ENCODE data around the gene MRC2. TPM values are rescaled to one million over a fixed set of nuclear protein-coding genes. Genes with fewer than 3 reads are reported as not detected.

MRC2 gene
- polyA plus RNA-seq, 3 donors, result 0.04 TPM; not detected in 2

- H4K20me1 ChIP-seq (ENCODE audit: insufficient read depth, low read length), result no peaks in the 10 kb centered on the region
- DNase-seq, result no peak
- no peak overlapping the region for H3K4me2 ChIP-seq (replicated peaks; ENCODE audit: extremely low read depth, low read length, poor library complexity, severe bottlenecking)
- no peak overlapping the region for H2AFZ ChIP-seq (ENCODE audit: insufficient read depth, low read depth, low read length, poor library complexity, severe bottlenecking)
- peaks cover 28% of the 10 kb centered on the region for H3K4me1 Mint-ChIP-seq
- H3K4me3 ChIP-seq (replicated peaks in 1 of 3; ENCODE audit: low read depth in 2 of 3, low read length in 3 of 3), result no peak overlapping the region
- TF ChIP-seq, protein P1, sequence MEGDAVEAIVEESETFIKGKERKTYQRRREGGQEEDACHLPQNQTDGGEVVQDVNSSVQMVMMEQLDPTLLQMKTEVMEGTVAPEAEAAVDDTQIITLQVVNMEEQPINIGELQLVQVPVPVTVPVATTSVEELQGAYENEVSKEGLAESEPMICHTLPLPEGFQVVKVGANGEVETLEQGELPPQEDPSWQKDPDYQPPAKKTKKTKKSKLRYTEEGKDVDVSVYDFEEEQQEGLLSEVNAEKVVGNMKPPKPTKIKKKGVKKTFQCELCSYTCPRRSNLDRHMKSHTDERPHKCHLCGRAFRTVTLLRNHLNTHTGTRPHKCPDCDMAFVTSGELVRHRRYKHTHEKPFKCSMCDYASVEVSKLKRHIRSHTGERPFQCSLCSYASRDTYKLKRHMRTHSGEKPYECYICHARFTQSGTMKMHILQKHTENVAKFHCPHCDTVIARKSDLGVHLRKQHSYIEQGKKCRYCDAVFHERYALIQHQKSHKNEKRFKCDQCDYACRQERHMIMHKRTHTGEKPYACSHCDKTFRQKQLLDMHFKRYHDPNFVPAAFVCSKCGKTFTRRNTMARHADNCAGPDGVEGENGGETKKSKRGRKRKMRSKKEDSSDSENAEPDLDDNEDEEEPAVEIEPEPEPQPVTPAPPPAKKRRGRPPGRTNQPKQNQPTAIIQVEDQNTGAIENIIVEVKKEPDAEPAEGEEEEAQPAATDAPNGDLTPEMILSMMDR (IDR thresholded peaks at IDR 0.05), result no peak
- H3K27ac ChIP-seq (ENCODE audit: low read depth in 1 of 2, low read length in 2 of 2), result no peak overlapping the region
- H3K27me3 ChIP-seq (ENCODE audit: control insufficient read depth in 2 of 2, insufficient read depth in 2 of 2, low read length in 2 of 2), result peaks cover 3 to 31% of the 10 kb centered on the region in 2 donors
- H3K9me3 Mint-ChIP-seq, result peaks cover 0 to 5% (median 2%) of the 10 kb centered on the region in 7 donors
- H3K27ac Mint-ChIP-seq, result no peak overlapping the region
- H3K4me1 ChIP-seq (ENCODE audit: control insufficient read depth in 1 of 2, insufficient read depth in 2 of 2, low read length in 2 of 2), result peaks cover 25 to 31% of the 10 kb centered on the region in 2 donors
- H3K9me3 ChIP-seq (replicated peaks in 1 of 2; ENCODE audit: control insufficient read depth in 1 of 2, insufficient read depth in 1 of 2, low read length in 2 of 2), result no peaks in the 10 kb centered on the region
- WGBS (ENCODE audit: insufficient coverage), result 95% methylated on average over 4 of the region's 4 CpGs
- peaks cover 7 to 8% of the 10 kb centered on the region in 2 donors for H3K36me3 Mint-ChIP-seq
- no peaks in the 10 kb centered on the region for H3K79me2 ChIP-seq (ENCODE audit: insufficient read depth, low read length)
- H3K27me3 Mint-ChIP-seq (ENCODE audit: low read depth in 3 of 3), result peaks cover 28 to 41% (median 39%) of the 10 kb centered on the region in 3 donors
- intact Hi-C loops (cut with micrococcal nuclease), result no loop called here
- no peak overlapping the region for H3K9ac ChIP-seq (ENCODE audit: insufficient read depth, low read length, poor library complexity, severe bottlenecking)
- H3K36me3 ChIP-seq (replicated peaks in 1 of 2; ENCODE audit: control insufficient read depth in 1 of 2, insufficient read depth in 2 of 2, low read length in 2 of 2), result no peaks in the 10 kb centered on the region
- no peak overlapping the region for H3K4me3 Mint-ChIP-seq
Observed at GRCh38 chr17:62625870-62626200, 1.6 kb upstream of the MRC2 start.

DNA sequence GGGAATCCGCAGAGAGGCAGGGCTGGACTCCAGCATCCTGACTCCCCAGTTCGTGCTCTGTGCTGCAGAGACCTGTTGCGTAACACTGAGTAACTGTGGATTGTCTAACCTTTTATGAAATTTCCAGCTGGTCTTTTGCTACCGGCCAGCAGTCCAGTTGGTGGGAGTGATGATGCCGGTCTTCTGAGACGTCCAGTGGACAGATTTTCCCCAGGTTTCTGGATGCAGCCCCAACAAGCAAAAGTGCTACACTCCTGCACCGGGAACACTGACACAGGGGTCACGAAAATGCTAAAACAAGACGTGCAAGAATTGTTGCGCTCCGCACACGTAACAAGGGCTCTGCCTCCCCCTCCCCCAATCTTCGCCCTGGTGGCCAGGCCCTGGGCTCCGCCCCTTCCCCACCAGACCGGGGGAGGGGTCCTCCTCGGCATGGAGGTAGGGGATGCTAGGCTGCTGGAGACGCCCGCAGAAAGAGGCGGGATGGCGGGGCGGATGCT lies 701 bp upstream of the MRC2 start:
- DNase-seq, result peak in 2 of 3 donors; percentile 14 to 39
- Histone ChIP-seq H3K4me3 (replicated peaks in 1 of 3; ENCODE audit: low read depth in 2 of 3, low read length in 3 of 3) (peak overlapping the region; percentile 1 to 70 (median 13)), H3K9me3 (replicated peaks in 1 of 2; ENCODE audit: control insufficient read depth in 1 of 2, insufficient read depth in 1 of 2, low read length in 2 of 2) (no peaks in the 10 kb centered on the region), H3K4me1 (ENCODE audit: control insufficient read depth in 1 of 2, insufficient read depth in 2 of 2, low read length in 2 of 2) (peaks cover 25 to 31% of the 10 kb centered on the region in 2 donors), H3K27ac (ENCODE audit: low read depth in 1 of 2, low read length in 2 of 2) (no peak overlapping the region), H2AFZ (ENCODE audit: insufficient read depth, low read depth, low read length, poor library complexity, severe bottlenecking) (peak overlapping the region; percentile 29), H3K9ac (ENCODE audit: insufficient read depth, low read length, poor library complexity, severe bottlenecking) (peak overlapping the region; percentile 32), H4K20me1 (ENCODE audit: insufficient read depth, low read length) (no peaks in the 10 kb centered on the region), H3K4me2 (replicated peaks; ENCODE audit: extremely low read depth, low read length, poor library complexity, severe bottlenecking) (peak overlapping the region; percentile 88), H3K79me2 (ENCODE audit: insufficient read depth, low read length) (no peaks in the 10 kb centered on the region), H3K36me3 (replicated peaks in 1 of 2; ENCODE audit: control insufficient read depth in 1 of 2, insufficient read depth in 2 of 2, low read length in 2 of 2) (no peaks in the 10 kb centered on the region), H3K27me3 (ENCODE audit: control insufficient read depth in 2 of 2, insufficient read depth in 2 of 2, low read length in 2 of 2) (peaks cover 3 to 31% of the 10 kb centered on the region in 2 donors)
- TF ChIP-seq, protein P1 (IDR thresholded peaks at IDR 0.05), result no peak
- H3K36me3 Mint-ChIP-seq, result peaks cover 7 to 8% of the 10 kb centered on the region in 2 donors
- H3K27ac Mint-ChIP-seq, result peak overlapping the region in 1 of 7 donors; percentile 72
- H3K27me3 Mint-ChIP-seq (ENCODE audit: low read depth in 3 of 3), result peaks cover 28 to 44% (median 39%) of the 10 kb centered on the region in 3 donors
- H3K4me1 Mint-ChIP-seq, result peaks cover 28% of the 10 kb centered on the region
- intact Hi-C loops (cut with micrococcal nuclease), result no loop called here
- H3K9me3 Mint-ChIP-seq, result peaks cover 0 to 5% (median 2%) of the 10 kb centered on the region in 7 donors
- WGBS (ENCODE audit: insufficient coverage), result 2% methylated on average over 17 of the region's 21 CpGs
- peak overlapping the region; percentile 76 to 90 for H3K4me3 Mint-ChIP-seq
